CD4-positive, CD25-positive, alpha-beta regulatory T cell (primary cell): ENCODE results near the gene PADI3. TPM values are rescaled to one million over a fixed set of nuclear protein-coding genes. Genes with fewer than 3 reads are reported as not detected.
A peak's percentile ranks its signal among the peaks of the same experiment; 100 is the strongest.

Experiments
- ATAC-seq, 2 donors: fragments of 150-1000 bp; cut with Tn5 transposase; one replicate each; pipeline ENCODE4 v1.10.0; 2021; ENCODE audit warnings: low read depth in 2 of 2, moderate number of reproducible peaks in 2 of 2, moderate library complexity in 1 of 2
- DNase-seq, 3 donors: peaks; one replicate each; pipeline versions ENCODE4 v3.0.0 to v3.0.0-alpha.2; 2012 to 2022; ENCODE audit warnings: mixed read lengths in 1 of 3
- H3K27ac ChIP-seq: one replicate; pipeline ENCODE4 v1.7.0; 2013; ENCODE audit warnings: mild to moderate bottlenecking, low read length; ENCODE audit not compliant: insufficient read depth, poor library complexity, severe bottlenecking
- H3K27me3 ChIP-seq: one replicate; pipeline ENCODE4 v1.7.0; 2013; ENCODE audit warnings: low read length; ENCODE audit not compliant: control insufficient read depth, insufficient read depth
- H3K36me3 ChIP-seq: one replicate; pipeline ENCODE4 v1.7.0; 2013; ENCODE audit warnings: mild to moderate bottlenecking, low read length, moderate library complexity; ENCODE audit not compliant: control insufficient read depth, insufficient read depth
- H3K4me1 ChIP-seq: 2 replicates; pipeline ENCODE4 v1.7.0; 2013; ENCODE audit warnings: mild to moderate bottlenecking, low read length; ENCODE audit not compliant: insufficient read depth, control insufficient read depth, poor library complexity, severe bottlenecking
- H3K4me3 ChIP-seq: one replicate; pipeline ENCODE4 v1.7.0; 2013; ENCODE audit warnings: low read depth, mild to moderate bottlenecking, low read length, moderate library complexity
- H3K9me3 ChIP-seq, 2 experiments: 1 replicate in 1 of 2; 2 replicates in 1 of 2; pipeline ENCODE4 v1.7.0; 2013; ENCODE audit warnings: low read length in 2 of 2, mild to moderate bottlenecking in 1 of 2, moderate library complexity in 1 of 2; ENCODE audit not compliant: control insufficient read depth in 2 of 2
- H3K27ac Mint-ChIP-seq, 3 donors: one replicate each; pipeline ENCODE4 v1.8.0; 2020 to 2022; ENCODE audit warnings: mild to moderate bottlenecking in 3 of 3, mixed read lengths in 3 of 3, moderate library complexity in 2 of 3
- H3K27me3 Mint-ChIP-seq: one replicate; pipeline ENCODE4 v1.8.0; 2022; ENCODE audit warnings: mild to moderate bottlenecking, mixed read lengths
- H3K36me3 Mint-ChIP-seq: one replicate; pipeline ENCODE4 v1.8.0; 2020; ENCODE audit warnings: mixed read lengths
- H3K4me1 Mint-ChIP-seq, 4 donors: one replicate each; pipeline ENCODE4 v1.8.0; 2020 to 2022; ENCODE audit warnings: mixed read lengths in 4 of 4, mild to moderate bottlenecking in 1 of 4
- H3K4me3 Mint-ChIP-seq, 4 donors: one replicate each; pipeline ENCODE4 v1.8.0; 2020 to 2022; ENCODE audit warnings: mild to moderate bottlenecking in 4 of 4, mixed read lengths in 4 of 4, moderate library complexity in 3 of 4
- H3K9me3 Mint-ChIP-seq, 7 donors: one replicate each; pipeline ENCODE4 v1.8.0; 2020 to 2022; ENCODE audit warnings: mixed read lengths in 7 of 7, mild to moderate bottlenecking in 3 of 7, moderate library complexity in 2 of 7
- polyA plus RNA-seq, 4 donors: library from polyadenylated mRNA; unstranded; fragments of 300-500 nt; fragmentation: Illumina TruSeq; gene quantifications; one replicate each; pipeline ENCODE4 v1.2.3, GENCODE V29; 2021
- total RNA-seq: library from RNA; stranded (reverse); gene quantifications from one replicate; pipeline ENCODE4 v1.2.3, GENCODE V29; 2022

The PADI3 gene
- total and polyA plus RNA-seq, 5 donors from 2014 or later, result not detected

GRCh38 chr1:17212009-17212408, 36.9 kb upstream of the PADI3 start:
- Mint-ChIP-seq H3K4me3 (no peak overlapping the region), H3K27me3 (peaks cover 31% of the 10 kb centered on the region), H3K36me3 (no peaks in the 10 kb centered on the region), H3K4me1 (peaks cover 0 to 18% (median 10%) of the 10 kb centered on the region in 4 donors), H3K9me3 (peaks cover 0 to 1% (median 0%) of the 10 kb centered on the region in 7 donors), H3K27ac (peak overlapping the region in 1 of 3 donors; percentile 57)
- Histone ChIP-seq H3K27me3 (no peaks in the 10 kb centered on the region), H3K4me1 (peaks cover 11% of the 10 kb centered on the region), H3K4me3 (no peak overlapping the region), H3K27ac (no peak overlapping the region), H3K9me3 (no peaks in the 10 kb centered on the region), H3K36me3 (no peaks in the 10 kb centered on the region)
- ATAC-seq (no peak), DNase-seq (no peak)

DNA sequence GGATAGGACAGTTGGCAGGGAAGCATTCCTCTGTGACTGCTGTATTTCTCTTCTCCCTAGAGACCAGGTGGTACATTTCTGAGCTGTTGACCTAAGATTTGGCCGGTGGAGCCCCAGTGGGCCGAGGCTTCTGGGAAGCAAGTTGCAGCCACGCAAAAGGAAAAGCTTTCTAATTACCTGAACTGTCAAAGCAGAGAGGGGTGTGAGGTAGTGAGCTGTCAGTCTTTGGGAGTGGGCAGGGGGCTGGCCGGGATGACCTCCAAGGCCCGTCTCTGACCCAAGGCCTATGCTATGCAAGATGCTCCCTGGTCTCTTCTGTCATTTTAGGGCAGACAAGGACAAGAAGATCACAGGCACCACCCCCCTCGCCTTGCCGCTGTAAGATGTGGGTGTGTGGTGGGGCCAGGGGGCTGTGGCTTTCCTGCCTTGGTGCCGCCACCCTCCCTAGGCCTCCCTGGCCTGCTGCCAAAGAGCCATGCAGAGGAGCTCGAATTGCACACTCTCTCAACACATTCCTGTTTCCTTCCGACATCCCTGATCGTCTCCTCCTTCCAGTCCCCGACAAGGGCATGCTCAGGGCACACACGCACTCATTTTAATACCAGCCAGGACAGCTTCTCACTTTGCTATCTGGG, 36.3 kb upstream of the PADI3 start:
- no peaks in the 10 kb centered on the region for H3K36me3 Mint-ChIP-seq
- peaks cover 0 to 1% (median 0%) of the 10 kb centered on the region in 7 donors for H3K9me3 Mint-ChIP-seq
- Histone ChIP-seq H3K27ac (no peak overlapping the region), H3K36me3 (no peaks in the 10 kb centered on the region), H3K4me1 (peaks cover 11% of the 10 kb centered on the region), H3K4me3 (no peak overlapping the region), H3K27me3 (no peaks in the 10 kb centered on the region), H3K9me3 (no peaks in the 10 kb centered on the region)
- peak overlapping the region in 3 of 4 donors; percentile 44 to 72 (median 68) for H3K4me3 Mint-ChIP-seq
- peaks cover 31% of the 10 kb centered on the region for H3K27me3 Mint-ChIP-seq
- peaks cover 0 to 18% (median 10%) of the 10 kb centered on the region in 4 donors for H3K4me1 Mint-ChIP-seq
- ATAC-seq, result peak in 1 of 2 donors; percentile 42
- H3K27ac Mint-ChIP-seq, result peak overlapping the region in 2 of 3 donors; percentile 4 to 57
- peak in 2 of 3 donors; percentile 15 to 53 for DNase-seq

DNA sequence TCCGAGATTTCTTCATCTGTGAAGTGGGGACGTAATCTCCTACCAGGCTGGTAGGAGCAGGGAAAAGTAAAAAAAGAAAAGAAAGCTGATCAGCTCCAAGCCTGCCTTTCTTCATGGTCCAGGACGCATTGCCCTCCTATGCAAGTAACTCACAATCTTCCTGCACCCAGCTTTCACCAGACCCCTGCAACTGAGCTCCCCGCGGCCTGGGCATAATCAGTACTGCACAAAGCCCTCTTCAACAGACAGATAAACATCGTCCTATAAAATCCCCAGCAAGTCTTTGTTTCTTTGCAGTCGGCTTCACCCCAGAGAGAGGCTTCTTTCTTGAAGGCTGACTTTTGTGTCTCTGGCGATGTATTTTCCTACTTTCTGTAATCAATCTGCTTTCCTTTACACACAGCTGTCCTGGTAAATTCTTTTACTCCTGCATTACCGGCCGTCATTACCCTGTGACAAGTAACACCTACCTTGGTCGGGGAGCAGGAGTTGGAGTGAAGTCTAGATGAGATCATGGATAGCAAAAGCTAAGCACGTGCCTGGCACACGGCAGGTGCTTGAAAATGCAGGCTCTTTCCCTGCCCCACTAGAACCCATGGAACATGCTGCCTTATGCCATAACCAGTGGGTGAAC, 35.6 kb upstream of the PADI3 start:
- peak overlapping the region in 2 of 3 donors; percentile 4 to 57 for H3K27ac Mint-ChIP-seq
- Histone ChIP-seq H3K4me1 (peaks cover 11% of the 10 kb centered on the region), H3K4me3 (no peak overlapping the region), H3K36me3 (no peaks in the 10 kb centered on the region), H3K27me3 (no peaks in the 10 kb centered on the region), H3K9me3 (no peaks in the 10 kb centered on the region), H3K27ac (no peak overlapping the region)
- H3K9me3 Mint-ChIP-seq, result peaks cover 0 to 1% (median 0%) of the 10 kb centered on the region in 7 donors
- DNase-seq (no peak), ATAC-seq (no peak)
- peaks cover 0 to 15% (median 10%) of the 10 kb centered on the region in 4 donors for H3K4me1 Mint-ChIP-seq
- peaks cover 31% of the 10 kb centered on the region for H3K27me3 Mint-ChIP-seq
- no peaks in the 10 kb centered on the region for H3K36me3 Mint-ChIP-seq
- H3K4me3 Mint-ChIP-seq, result peak overlapping the region in 2 of 4 donors; percentile 44 to 68

- Histone ChIP-seq H3K9me3 (no peaks in the 10 kb centered on the region), H3K27me3 (no peaks in the 10 kb centered on the region), H3K27ac (no peak overlapping the region), H3K36me3 (no peaks in the 10 kb centered on the region), H3K4me1 (peaks cover 11% of the 10 kb centered on the region), H3K4me3 (no peak overlapping the region)
- H3K27me3 Mint-ChIP-seq, result peaks cover 27% of the 10 kb centered on the region
- H3K27ac Mint-ChIP-seq, result no peak overlapping the region
- no peak for DNase-seq
- H3K4me1 Mint-ChIP-seq, result peaks cover 0 to 15% (median 10%) of the 10 kb centered on the region in 4 donors
- ATAC-seq, result no peak
- H3K36me3 Mint-ChIP-seq, result no peaks in the 10 kb centered on the region
- H3K4me3 Mint-ChIP-seq, result no peak overlapping the region
- peaks cover 0 to 1% (median 0%) of the 10 kb centered on the region in 7 donors for H3K9me3 Mint-ChIP-seq
Measured at GRCh38 chr1:17213782-17214148, 35.1 kb upstream of the PADI3 start.

GRCh38 chr1:17214876-17215544, 33.9 kb upstream of the PADI3 start:
- H3K27me3 Mint-ChIP-seq, result peaks cover 21% of the 10 kb centered on the region
- Histone ChIP-seq H3K36me3 (no peaks in the 10 kb centered on the region), H3K4me3 (no peak overlapping the region), H3K9me3 (no peaks in the 10 kb centered on the region), H3K27me3 (no peaks in the 10 kb centered on the region), H3K27ac (no peak overlapping the region), H3K4me1 (peaks cover 11% of the 10 kb centered on the region)
- peak overlapping the region in 1 of 3 donors; percentile 6 for H3K27ac Mint-ChIP-seq
- no peak for ATAC-seq
- H3K4me3 Mint-ChIP-seq, result no peak overlapping the region
- H3K4me1 Mint-ChIP-seq, result peaks cover 0 to 15% (median 10%) of the 10 kb centered on the region in 4 donors
- no peaks in the 10 kb centered on the region for H3K9me3 Mint-ChIP-seq
- no peaks in the 10 kb centered on the region for H3K36me3 Mint-ChIP-seq
- no peak for DNase-seq

GRCh38 chr1:17215545-17215890, 33.4 kb upstream of the PADI3 start:
- Histone ChIP-seq H3K4me1 (peaks cover 11% of the 10 kb centered on the region), H3K27me3 (no peaks in the 10 kb centered on the region), H3K4me3 (no peak overlapping the region), H3K27ac (no peak overlapping the region), H3K9me3 (no peaks in the 10 kb centered on the region), H3K36me3 (no peaks in the 10 kb centered on the region)
- no peak for ATAC-seq
- Mint-ChIP-seq H3K4me3 (no peak overlapping the region), H3K36me3 (no peaks in the 10 kb centered on the region), H3K9me3 (no peaks in the 10 kb centered on the region), H3K27ac (peak overlapping the region in 1 of 3 donors; percentile 6), H3K4me1 (peaks cover 0 to 15% (median 10%) of the 10 kb centered on the region in 4 donors), H3K27me3 (peaks cover 21% of the 10 kb centered on the region)
- no peak for DNase-seq

DNA sequence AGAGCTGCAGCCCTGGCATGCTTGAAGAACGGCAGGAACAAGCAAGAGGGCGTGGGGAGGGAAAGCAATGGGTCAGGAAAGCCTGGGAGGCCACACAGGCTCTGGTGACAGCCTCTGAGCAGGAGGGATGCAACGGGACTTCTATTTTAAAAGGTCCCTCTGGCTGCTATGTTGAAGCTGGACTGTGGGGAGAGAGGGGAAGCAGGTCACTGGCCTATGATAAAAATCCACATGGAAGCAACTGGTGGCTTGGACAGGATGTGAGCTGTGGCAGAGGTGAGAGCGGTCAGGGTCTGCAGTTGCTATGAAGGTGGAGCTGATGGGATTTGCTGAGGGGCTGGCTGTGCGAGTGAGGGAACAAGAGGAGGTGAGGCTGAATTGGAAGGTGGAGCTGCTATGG, 32.8 kb upstream of the PADI3 start:
- no peak overlapping the region for H3K4me3 Mint-ChIP-seq
- DNase-seq (no peak), ATAC-seq (no peak)
- no peaks in the 10 kb centered on the region for H3K36me3 Mint-ChIP-seq
- Histone ChIP-seq H3K27me3 (no peaks in the 10 kb centered on the region), H3K4me1 (peaks cover 11% of the 10 kb centered on the region), H3K9me3 (no peaks in the 10 kb centered on the region), H3K4me3 (no peak overlapping the region), H3K36me3 (no peaks in the 10 kb centered on the region), H3K27ac (no peak overlapping the region)
- H3K9me3 Mint-ChIP-seq, result no peaks in the 10 kb centered on the region
- peaks cover 21% of the 10 kb centered on the region for H3K27me3 Mint-ChIP-seq
- H3K4me1 Mint-ChIP-seq, result peaks cover 0 to 15% (median 10%) of the 10 kb centered on the region in 4 donors
- H3K27ac Mint-ChIP-seq, result no peak overlapping the region
